GM21423 (cell line): ENCODE measurements around the gene PHYH.
"Not testable (repeated sequence)": the region's sequence is repeated elsewhere in the genome, so short reads cannot be mapped to it uniquely, and the experiment has no call there.

Source experiments
- ATAC-seq: cut with Tn5 transposase; IDR thresholded peaks from one replicate; pipeline ENCODE4 v1.9.1; 2021; ENCODE audit warnings: mild to moderate bottlenecking, moderate library complexity; ENCODE audit not compliant: unreplicated experiment

PHYH gene

DNA sequence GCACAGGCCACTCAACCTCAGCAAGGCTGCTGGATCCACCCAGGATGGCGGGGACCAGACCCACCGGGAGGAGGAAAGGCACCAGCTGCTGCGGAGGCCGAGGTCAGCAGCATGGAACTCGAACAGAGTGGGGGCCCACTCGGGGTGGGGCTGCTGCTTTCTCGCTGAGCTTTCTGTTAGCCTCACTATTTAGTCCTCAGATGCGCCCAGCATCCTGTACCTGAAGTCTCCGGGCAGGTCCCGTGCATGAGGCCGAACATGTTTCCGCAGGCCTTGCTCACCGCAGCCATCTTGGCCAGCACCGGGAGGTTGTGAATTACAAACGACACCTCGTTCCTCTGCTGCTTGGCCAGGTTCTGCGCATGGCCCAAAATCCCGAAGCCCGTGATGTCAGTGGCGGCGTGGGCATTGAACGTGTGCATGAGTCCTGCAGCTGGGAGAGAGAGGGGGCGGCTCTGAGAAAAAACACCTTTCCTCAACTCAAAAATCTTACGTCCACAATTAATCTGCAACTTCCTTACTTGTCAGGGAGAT is 22.8 kb upstream of the PHYH start:
- ATAC-seq, result no peak

DNA sequence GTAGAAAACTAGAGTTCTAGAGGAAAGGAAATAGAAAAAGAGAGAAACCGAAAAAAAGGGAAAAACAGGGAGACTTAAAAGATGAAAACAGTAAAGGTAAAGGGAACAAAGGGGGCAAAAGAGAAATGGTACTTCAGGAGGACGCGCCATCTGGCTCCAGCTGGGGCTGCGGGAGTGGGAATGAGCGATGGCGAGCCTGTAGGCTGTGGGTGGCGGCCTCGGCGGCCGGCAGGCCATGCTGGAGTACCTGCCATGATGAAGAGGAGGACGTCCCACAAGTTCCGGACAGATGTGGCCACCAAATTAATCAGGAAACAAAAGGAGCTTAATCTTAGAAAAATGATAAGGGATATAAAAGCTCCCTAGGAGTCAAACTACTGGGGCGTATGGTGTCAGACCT is 21.7 kb upstream of the PHYH start:
- ATAC-seq, result no peak

DNA sequence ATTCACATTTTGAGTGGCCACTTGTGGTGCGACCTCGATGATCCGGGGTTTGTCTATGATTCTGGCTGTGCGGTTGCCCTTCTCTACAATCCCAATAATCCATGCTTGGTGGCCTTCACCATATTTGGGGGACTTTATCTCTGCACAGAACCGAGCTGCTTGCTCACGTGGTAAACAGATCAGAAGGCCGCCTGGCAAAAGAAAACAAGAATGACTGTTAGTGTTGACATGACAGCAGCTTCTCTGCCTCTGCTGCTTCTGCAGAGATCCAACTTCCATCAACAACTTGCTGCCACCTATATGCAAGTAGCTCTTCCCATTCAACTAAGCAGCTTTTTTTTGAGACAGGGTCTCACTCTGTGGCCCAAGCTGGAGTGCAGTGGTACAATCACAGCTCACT is 19.3 kb upstream of the PHYH start:
- no peak for ATAC-seq

DNA sequence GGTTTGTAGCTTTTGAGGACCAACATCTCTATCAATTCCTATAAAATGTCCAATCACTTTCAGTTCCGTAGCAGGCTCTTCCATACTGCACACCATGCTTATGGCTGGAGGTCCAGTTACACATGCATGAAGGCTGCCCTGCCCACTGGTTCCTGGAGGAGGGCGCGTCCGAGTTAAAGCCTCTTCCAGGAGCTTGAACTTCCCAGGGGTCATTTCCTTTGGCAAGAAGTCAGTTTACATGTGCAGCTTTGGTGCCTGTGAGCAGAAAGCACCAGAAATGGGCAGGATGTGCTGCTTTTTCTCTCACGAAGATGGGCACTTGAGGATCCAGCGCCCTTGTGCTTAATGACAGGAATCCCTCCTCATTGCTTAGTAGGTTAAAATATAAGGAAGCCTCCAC is 17.6 kb upstream of the PHYH start:
- no peak for ATAC-seq

GRCh38 chr10:13316635-13317311 is 16.9 kb upstream of the PHYH start:
- ATAC-seq, result no peak

GRCh38 chr10:13315361-13315760 is 15.5 kb upstream of the PHYH start:
- ATAC-seq, result no peak

DNA sequence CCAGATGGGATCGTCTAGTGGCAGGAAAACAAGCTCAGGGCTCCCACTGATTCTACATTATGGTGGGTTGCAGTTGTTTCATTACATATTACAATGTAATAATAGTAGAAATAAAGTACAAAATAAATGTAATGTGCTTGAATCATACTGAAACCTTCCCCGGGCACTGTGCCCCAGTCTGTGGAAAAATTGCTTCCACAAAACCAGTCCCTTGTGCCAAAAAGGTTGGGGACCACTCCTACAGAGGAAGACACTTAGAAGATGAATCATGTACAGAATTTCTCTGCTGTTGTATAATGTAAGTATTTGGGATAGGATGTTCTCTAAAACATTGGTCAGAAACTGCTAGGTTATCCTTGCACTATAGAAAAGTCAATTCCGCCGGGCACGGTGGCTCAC is 11.3 kb upstream of the PHYH start:
- ATAC-seq, result no peak

GRCh38 chr10:13310518-13311176 is 10.8 kb upstream of the PHYH start:
- ATAC-seq, result no peak

DNA sequence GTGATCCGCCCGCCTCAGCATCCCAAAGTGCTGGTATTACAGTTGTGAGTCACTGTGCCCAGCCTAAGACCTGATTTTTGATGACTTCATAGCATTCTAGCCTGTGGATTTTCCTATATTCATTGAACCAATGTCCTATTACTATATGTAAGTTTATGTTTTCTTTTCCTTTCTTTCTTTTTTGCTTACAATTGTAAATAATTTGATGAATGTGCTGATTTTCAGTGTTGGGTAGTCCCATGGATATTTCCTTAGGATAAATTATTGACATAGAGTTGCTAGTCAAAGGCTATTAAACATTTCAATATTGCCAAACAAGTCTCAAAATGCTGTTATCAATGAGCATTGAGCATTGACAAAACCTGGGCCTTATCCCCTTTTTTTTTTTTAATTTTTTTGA is 9.9 kb upstream of the PHYH start:
- no peak for ATAC-seq

DNA sequence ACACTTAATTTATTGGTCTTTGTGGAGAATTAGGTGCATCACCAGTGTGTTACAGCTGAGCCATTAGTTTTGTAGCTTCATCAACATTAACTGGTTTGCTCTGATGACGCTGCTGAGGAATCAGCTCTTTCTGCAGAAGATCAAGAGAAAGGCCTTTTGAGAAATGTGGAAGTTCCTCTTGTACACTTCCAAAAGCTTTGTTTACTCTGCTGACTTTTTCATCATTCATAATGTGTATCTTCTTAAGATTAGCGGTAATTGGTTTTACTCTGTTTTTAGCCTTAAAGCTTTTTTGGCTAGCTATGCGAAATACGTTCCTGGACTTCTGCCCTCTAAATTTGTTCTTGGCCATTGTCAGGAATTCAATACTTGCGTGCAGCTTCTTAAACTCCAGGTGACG is 8.2 kb upstream of the PHYH start:
- no peak for ATAC-seq

DNA sequence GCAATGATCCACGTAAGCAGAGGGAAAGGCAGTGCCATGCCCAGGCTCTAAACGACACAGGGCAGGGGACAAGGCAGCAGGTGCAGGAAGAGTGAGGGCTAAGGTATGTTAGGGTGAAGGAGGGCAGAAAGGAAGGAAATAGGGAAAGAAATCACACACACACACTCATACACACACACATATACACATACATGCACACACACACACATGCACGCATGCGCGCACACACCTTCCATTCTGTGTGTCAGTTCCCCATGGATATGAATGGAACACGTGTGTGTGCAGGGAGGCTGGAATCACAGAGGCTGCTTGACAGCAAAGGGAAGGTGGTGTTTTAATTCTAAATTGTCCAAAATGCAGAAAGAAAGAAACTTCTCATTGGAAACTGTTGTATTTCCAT is 6.2 kb upstream of the PHYH start:
- no peak for ATAC-seq

DNA sequence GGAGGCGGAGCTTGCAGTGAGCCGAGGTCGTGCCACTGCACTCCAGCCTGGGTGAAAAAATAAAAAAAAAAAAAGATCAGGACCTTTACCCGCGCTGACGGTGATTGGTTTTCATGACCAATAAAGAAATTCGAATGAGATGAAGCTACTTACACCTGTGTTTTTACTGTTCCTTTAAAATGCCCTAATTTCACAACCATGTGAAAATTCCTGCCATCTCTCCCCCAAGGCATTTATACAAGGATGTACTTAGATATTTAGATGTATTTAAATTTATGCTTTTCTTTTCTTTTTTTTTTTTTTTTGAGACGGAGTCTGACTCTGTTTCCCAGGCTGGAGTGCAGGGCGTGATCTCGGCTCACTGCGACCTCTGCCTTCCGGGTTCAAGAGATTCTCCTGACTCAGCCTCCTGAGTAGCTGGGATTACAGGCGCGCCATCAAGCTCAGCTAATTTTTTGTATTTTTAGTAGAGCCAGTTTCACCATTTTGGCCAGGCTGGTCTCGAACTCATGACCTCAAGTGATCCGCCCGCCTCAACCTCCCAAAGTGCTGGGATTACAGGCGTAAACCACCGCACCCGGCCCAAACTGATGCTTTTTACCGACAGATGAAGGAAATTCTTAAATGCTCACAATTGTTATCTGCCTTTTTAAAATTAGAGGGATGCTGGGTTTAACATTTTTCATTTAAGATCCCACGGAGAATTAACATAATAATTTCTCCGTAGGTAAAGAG is 3.1 kb upstream of the PHYH start:
- ATAC-seq, result no peak

DNA sequence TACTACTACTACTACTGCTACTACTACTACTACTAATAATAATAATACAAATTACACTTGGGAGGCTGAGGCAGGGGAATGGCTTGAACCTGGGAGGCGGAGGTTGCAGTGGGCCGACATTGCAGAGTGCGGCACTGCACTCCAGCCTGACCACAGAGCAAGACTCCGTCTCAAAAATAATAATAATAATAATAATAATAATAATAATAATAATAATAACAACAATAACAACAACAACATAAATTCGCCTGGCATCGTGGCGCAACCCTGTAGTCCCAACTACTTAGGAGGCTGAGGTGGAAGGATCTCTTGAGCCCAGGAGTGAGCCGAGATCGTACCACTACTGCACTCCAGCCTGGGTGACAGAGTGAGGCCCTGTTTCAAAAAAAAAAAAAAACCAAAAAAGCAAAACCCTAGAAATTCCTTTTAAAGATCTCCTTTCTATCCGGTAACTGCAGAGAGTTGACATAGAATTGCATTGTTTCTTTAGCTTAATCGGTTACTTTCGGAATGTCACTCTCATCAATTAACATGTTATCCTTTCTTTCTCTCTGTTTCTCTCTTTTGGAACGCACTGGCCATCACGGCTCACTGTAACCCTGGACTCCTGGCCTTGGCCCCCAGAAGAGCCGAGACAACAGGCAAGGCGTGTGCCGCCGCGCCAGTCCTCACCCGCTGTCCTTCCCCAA is 972 bp downstream of the PHYH start:
- no peak for ATAC-seq

- ATAC-seq, result no peak
Measured at GRCh38 chr10:13296476-13296875, 3.4 kb downstream of the PHYH start.

GRCh38 chr10:13294784-13295183 is 5.1 kb downstream of the PHYH start:
- ATAC-seq, result no peak

- no peak for ATAC-seq
Measured at GRCh38 chr10:13291821-13292773, 7.8 kb downstream of the PHYH start.

DNA sequence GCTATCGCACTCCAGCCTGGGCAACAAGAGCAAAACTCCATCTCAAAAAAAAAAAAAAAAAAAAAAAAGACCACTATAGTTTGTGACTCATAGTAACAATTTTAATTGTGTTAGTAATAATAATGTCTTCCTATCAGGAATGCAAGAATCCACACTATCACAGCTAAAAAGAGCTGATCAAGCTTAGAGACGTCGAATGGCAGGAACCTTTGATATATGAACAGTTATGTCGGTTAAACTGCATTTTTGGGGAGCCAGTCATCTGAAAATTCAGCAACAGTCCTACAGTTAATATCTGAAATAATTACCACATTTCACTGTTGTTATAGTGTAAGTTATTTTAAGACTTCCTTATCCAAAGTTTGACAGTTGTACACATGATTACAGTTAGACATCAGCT is 8.8 kb downstream of the PHYH start:
- no peak for ATAC-seq

- no peak for ATAC-seq
Measured at GRCh38 chr10:13284050-13284449, 15.8 kb downstream of the PHYH start.

- ATAC-seq, result not testable (repeated sequence)
Measured at GRCh38 chr10:13282348-13282747, 17.5 kb downstream of the PHYH start.

DNA sequence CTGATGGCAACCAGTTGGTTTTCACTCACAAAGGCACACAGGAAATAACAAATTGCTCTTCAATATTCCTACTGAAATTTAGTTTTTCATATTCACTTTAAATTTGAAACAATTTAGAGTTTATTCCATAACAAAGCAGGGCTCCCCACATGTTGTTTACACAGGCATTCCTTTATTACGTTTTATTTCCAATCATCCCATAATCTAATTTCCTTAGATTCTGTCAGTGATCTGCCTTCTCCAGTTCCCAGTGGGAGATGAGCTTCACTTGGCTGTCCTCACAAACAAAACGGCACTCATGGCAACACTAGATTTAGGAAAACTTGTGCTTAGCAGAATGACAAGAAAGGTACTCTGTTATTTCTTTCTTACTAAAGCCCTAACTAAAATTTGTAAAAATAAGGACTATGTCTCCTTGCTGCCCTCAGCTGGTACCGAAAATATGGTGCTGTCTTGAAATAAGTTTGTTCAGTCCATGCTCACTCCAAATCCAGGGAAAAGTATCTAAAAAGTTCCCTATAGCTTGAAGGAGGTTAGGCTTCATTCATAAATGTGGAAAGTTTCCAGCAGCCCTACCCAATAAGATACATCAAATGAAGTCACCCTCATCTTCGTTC is 23.0 kb downstream of the PHYH start:
- no peak for ATAC-seq
